ENCODE measurements around the gene GPR17.

Gene GPR17

DNA sequence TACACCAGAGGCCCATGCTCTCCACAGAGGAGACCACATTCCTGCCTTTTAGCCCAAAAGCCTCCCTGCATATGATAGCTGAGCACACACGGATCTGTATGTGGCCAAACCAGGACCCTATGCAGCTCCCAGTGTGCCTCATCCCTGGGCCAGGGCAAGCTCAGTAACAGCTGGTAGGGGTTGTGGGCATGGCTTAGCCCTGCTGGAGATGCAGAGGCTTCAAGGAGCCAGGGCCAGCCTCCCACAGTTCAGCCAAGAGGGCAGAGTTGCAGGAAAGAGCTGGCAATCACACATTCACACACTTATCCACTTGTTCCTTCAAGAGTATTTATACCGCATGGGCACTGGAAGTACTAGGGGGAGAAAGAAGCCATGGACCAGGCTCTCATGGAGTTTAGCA is 31.0 kb downstream of the GPR17 start:
- no peak for DNase-seq (ENCODE audit: low spot score)
- TF ChIP-seq CTCF (IDR thresholded peaks at IDR 0.05; ENCODE audit: extremely low read depth, missing control alignments): no peak

GRCh38 chr2:127678531-127678930 is 32.6 kb downstream of the GPR17 start:
- no peak for TF ChIP-seq CTCF (IDR thresholded peaks at IDR 0.05; ENCODE audit: extremely low read depth, missing control alignments)
- no peak for DNase-seq (ENCODE audit: low spot score)

DNA sequence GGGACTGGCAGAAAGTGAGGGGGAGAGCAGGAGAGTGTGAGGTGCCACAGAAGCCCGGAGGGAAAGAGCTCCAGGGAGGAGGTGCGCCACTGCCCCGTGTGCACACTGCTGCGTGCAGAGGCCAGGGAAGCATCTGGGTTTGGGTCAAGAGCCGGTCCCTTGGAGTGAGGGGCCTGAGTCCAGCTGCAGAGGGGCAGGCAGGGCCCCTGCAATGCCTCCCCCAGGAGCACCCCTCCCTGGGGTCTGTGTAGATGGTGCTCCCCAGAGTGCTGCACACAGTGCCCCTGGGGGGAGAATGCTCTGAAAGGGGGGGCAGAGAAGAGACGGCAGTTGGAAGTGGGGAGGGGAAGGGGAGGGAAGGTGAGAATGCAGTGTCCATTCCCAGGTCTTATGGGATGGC is 33.0 kb downstream of the GPR17 start:
- DNase-seq (ENCODE audit: low spot score): no peak
- no peak for TF ChIP-seq CTCF (IDR thresholded peaks at IDR 0.05; ENCODE audit: extremely low read depth, missing control alignments)

DNA sequence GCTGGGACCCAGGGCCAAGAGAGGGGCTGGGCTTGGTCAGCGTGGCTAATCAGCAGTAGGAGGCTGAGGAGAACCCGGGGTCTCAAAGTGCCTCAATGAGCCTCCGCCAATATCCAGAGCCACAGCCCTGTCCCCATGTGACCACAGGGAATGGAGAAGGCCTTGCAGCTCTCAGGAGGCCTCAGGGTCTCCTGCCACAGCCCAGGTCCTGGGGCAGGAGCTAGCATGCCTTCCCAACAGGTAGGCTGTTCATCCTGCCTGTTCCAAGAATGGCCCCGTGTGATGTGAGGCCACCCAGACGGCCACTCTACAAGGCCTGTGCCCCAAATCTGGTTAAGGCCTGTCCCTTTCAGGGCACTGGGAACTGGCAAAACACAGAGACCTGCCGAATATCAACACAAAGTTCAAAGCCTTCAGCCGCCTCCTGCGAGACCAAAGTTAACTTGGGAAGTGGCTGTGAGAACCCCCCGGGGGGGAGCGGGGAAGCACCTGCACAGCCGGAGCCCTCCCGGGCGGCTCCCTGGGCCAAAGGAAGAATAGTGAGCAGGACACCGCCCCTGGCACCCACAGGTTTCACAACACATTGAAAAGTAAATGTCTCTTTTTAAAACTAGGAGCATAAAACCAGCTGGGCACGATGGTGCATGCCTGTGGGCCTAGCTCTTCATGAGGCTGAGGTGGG is 33.9 kb downstream of the GPR17 start:
- TF ChIP-seq CTCF (IDR thresholded peaks at IDR 0.05; ENCODE audit: extremely low read depth, missing control alignments): no peak
- peak; percentile 32 for DNase-seq (ENCODE audit: low spot score)

DNA sequence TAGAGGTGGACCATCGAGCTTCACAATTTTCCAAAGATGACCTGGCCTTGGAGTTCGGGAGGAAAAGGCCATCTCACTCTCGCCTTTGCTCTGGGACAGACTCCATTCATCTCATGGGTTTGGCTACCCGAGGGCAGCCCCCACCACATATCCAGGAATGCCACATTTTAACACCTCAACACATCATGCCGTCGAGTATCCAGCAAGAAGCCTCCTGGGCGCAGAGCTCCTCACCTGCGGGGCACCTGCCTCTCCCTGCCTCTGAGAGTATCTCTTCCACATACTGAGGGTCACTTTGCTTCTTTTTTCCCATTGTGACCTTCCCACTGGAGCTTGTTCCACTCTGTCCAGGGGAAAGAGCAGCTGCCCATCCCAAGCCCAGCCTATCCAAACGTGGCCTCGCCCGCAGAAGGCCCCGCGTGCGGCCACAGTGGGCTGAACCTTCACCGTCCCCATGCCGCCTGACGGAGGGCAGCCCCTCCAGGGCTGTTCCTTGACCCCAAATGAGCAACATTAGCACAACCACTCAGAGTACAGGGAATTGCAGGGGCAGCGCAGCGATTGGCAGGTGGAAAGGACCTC is 34.8 kb downstream of the GPR17 start:
- TF ChIP-seq CTCF (IDR thresholded peaks at IDR 0.05; ENCODE audit: extremely low read depth, missing control alignments): no peak
- no peak for DNase-seq (ENCODE audit: low spot score)

GRCh38 chr2:127681288-127681804 is 35.4 kb downstream of the GPR17 start:
- peak; percentile 19 for DNase-seq (ENCODE audit: low spot score)

More at GRCh38 chr2:127681288-127681804, 35.4 kb downstream of the GPR17 start:
- no peak for TF ChIP-seq CTCF (IDR thresholded peaks at IDR 0.05; ENCODE audit: extremely low read depth, missing control alignments)

Measured in GM20000 (cell line).